ENCODE data around the gene DISP2. TPM values are rescaled to one million over a fixed set of nuclear protein-coding genes. Genes with fewer than 3 reads are reported as not detected.
A peak's percentile ranks its signal among the peaks of the same experiment; 100 is the strongest.

DISP2 gene
- total and polyA plus RNA-seq, 2 of the 8 experiments (the other 6 are each of a cell fraction or from before 2014, with no cell fraction given): 0.45 to 1.2 TPM

- peak; percentile 36 for TF ChIP-seq RNF2 (IDR thresholded peaks at IDR 0.05; ENCODE audit: borderline replicate concordance, low read depth, low read length, missing control alignments, poor library complexity, severe bottlenecking)
- no peak for TF ChIP-seq USF2 (IDR thresholded peaks at IDR 0.05; ENCODE audit: low read length)
- POLR2A ChIA-PET (ENCODE audit: partially characterized antibody): interaction anchor here (0.7 to 4.1 kb wide), 10 partner anchors 11 to 67 kb away, joined by 3 to 24 read pairs (median 4); partner anchors contain the start of gene KNSTRN
Observed at GRCh38 chr15:40368719-40369473, 10.9 kb downstream of the DISP2 start.

More at GRCh38 chr15:40368719-40369473, 10.9 kb downstream of the DISP2 start:
- Histone ChIP-seq H2BK120ac (replicated peaks; ENCODE audit: low read depth, low read length) (no peak overlapping the region), H3K4me1 (replicated peaks in 1 of 4; ENCODE audit: control insufficient read depth in 3 of 4, insufficient read depth in 4 of 4, low read length in 3 of 4) (peaks cover 3 to 6% (median 4%) of the 10 kb centered on the region in 4 experiments; a peak in 4 of 7 replicates), H3K9me3 (ENCODE audit: insufficient read depth in 2 of 2, low read depth in 1 of 2, low read length in 1 of 2) (peaks cover 0 to 8% of the 10 kb centered on the region in 2 experiments; a peak in 1 of 4 replicates), H3K9ac (replicated peaks in 1 of 4; ENCODE audit: extremely low read depth in 1 of 4, low read depth in 3 of 4, low read length in 3 of 4) (no peak overlapping the region), H2AK5ac (ENCODE audit: low read depth, low read length) (no peak overlapping the region), H2AFZ (ENCODE audit: low read length) (no peak overlapping the region), H4K91ac (replicated peaks; ENCODE audit: insufficient read length, low read length) (peak overlapping the region; percentile 62), H3K36me3 (ENCODE audit: control insufficient read depth in 2 of 4, insufficient read depth in 4 of 4, low read length in 3 of 4) (no peaks in the 10 kb centered on the region), H3K14ac (ENCODE audit: insufficient read length) (no peak overlapping the region), H4K20me1 (replicated peaks in 1 of 2; ENCODE audit: control insufficient read depth in 1 of 2, insufficient read depth in 2 of 2, low read length in 2 of 2) (peaks cover 0 to 1% of the 10 kb centered on the region in 2 experiments), H3K23ac (ENCODE audit: insufficient read length) (no peak overlapping the region), H3K27ac (ENCODE audit: low read depth, low read length) (no peak overlapping the region), H4K8ac (ENCODE audit: extremely low read depth, insufficient read depth, low read length) (peak overlapping the region; percentile 91; the same call in 1 of the 2 replicates), H3K4me2 (ENCODE audit: insufficient read depth in 1 of 2, low read depth in 2 of 2, low read length in 2 of 2) (no peak overlapping the region), H3K4me3 (ENCODE audit: extremely low read depth in 1 of 4, insufficient read depth in 2 of 4, low read depth in 3 of 4, low read length in 4 of 4) (no peak overlapping the region), H3K79me2 (ENCODE audit: control insufficient read depth in 1 of 2, insufficient read depth in 2 of 2, low read length in 2 of 2) (no peaks in the 10 kb centered on the region), H2BK12ac (ENCODE audit: low read depth, low read length) (peak overlapping the region; percentile 92; the same call in 1 of the 2 replicates), H3K18ac (ENCODE audit: extremely low read depth, low read length) (peak overlapping the region; percentile 60; the same call in 1 of the 2 replicates), H3K79me1 (ENCODE audit: low read depth, low read length) (no peaks in the 10 kb centered on the region), H3K27me3 (replicated peaks in 1 of 4; ENCODE audit: control insufficient read depth in 3 of 4, extremely low read depth in 1 of 4, insufficient read depth in 3 of 4, low read length in 3 of 4) (peaks cover 5 to 27% (median 23%) of the 10 kb centered on the region in 4 experiments), H3K4ac (replicated peaks; ENCODE audit: insufficient read length, low read depth, low read length) (peak overlapping the region; percentile 49), H4K5ac (ENCODE audit: insufficient read length, low read depth, low read length) (no peak overlapping the region), H2BK5ac (ENCODE audit: low read depth, low read length) (no peak overlapping the region), H3K56ac (replicated peaks; ENCODE audit: insufficient read length, low read depth, low read length) (no peak overlapping the region), H2BK15ac (ENCODE audit: low read length) (peak overlapping the region; percentile 88; the same call in 1 of the 2 replicates), H3K23me2 (ENCODE audit: low read depth, low read length) (peaks cover 1% of the 10 kb centered on the region), H2BK20ac (ENCODE audit: low read length) (no peak overlapping the region)
- FAIRE-seq: no peak
- 96% methylated on average over 24 of the region's 24 CpGs; no CpG with 5 or more reads in 1 of the 2 experiments for WGBS, 2 experiments (ENCODE audit: extremely low coverage in 1 of 2, insufficient coverage in 1 of 2, insufficient read length in 1 of 2, insufficient replicate concordance in 2 of 2, low coverage in 1 of 2, low lambda C conversion rate in 2 of 2, missing lambda C conversion rate in 1 of 2)
- CTCF ChIA-PET (ENCODE audit: partially characterized antibody): interaction anchor here (0.8 to 13.4 kb wide), 30 partner anchors 9 to 137 kb away, joined by 3 to 452 read pairs (median 5); partner anchors contain the start of genes CCDC9B, DISP2, IVD and KNSTRN
- DNase-seq (ENCODE audit: low read depth in 1 of 2, low spot score in 2 of 2): no peak

Measured in H1 (cell line).